ENCODE measurements around the gene KDM3B. TPM values are rescaled to one million over a fixed set of nuclear protein-coding genes. Genes with fewer than 3 reads are reported as not detected.
A peak's percentile ranks its signal among the peaks of the same experiment; 100 is the strongest.

The KDM3B gene
- total and polyA plus RNA-seq, 9 of the 15 experiments (the other 6 are each of a cell fraction or from before 2014, with no cell fraction given): 13.8 to 62.8 (median 41.9) TPM

DNA sequence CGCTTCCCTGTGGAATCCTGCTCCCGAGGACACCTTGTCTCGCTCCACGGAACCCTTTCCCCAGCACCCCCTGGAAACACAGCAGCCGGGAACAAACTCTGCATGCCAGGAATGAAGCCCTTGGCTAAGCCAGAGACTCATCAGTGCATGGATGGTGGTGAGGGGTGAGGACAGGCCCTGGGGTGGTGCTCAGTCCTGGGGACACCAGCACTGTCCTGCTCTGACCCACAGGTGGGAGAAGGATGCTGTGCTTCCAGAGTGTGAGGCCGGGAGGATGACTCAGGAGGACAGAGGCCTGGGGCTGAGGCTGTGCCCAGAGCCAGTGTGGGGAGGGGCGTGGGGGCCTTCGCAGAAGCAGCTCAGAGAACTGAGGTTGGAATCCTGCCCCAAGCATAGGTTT is 101.6 kb downstream of the KDM3B start:
- Histone ChIP-seq H3K9me3 (replicated peaks; ENCODE audit: control insufficient read depth, insufficient read depth, low read depth, low read length) (no peaks in the 10 kb centered on the region), H3K27me3 (ENCODE audit: control insufficient read depth in 2 of 2, insufficient read depth in 2 of 2, low read length in 2 of 2) (no peaks in the 10 kb centered on the region), H3K9ac (ENCODE audit: insufficient read depth in 1 of 2, low read depth in 2 of 2, low read length in 2 of 2) (peak overlapping the region in 1 of 2 experiments; percentile 84; a peak in 2 of 4 replicates), H3K4me1 (replicated peaks in 1 of 2; ENCODE audit: control insufficient read depth in 2 of 2, insufficient read depth in 2 of 2, low read length in 2 of 2) (peaks cover 8 to 37% of the 10 kb centered on the region in 2 experiments; a peak in 4 of 5 replicates), H3K27ac (ENCODE audit: extremely low read depth, low read depth, low read length) (no peak overlapping the region), H3K36me3 (ENCODE audit: control insufficient read depth, insufficient read depth, low read length) (no peaks in the 10 kb centered on the region), H4K20me1 (replicated peaks; ENCODE audit: control insufficient read depth, insufficient read depth, low read length) (no peaks in the 10 kb centered on the region), H3K9me1 (ENCODE audit: control insufficient read depth, insufficient read depth, low read length) (no peaks in the 10 kb centered on the region), H3K4me2 (ENCODE audit: insufficient read depth, low read length) (no peak overlapping the region), H3K79me2 (ENCODE audit: control insufficient read depth, insufficient read depth, low read length) (no peaks in the 10 kb centered on the region), H3K4me3 (no peak overlapping the region), H2AFZ (ENCODE audit: low read depth, low read length) (no peak overlapping the region)
- intact Hi-C loops (cut with micrococcal nuclease) (loop anchor here (10.0 kb wide), 1 partner anchor 181 kb away; no protein-coding TSS in a partner anchor), in situ Hi-C loops (cut with MboI) (no loop called here)
- ATAC-seq (0 out of 3 replicates have a peak, but pooled peaks have one; percentile 2), DNase-seq (ENCODE audit: extremely low read depth in 1 of 4, low spot score in 3 of 4) (no peak), FAIRE-seq (no peak)
- WGBS (ENCODE audit: insufficient coverage, low coverage, missing lambda C conversion rate): 44% methylated on average over 8 of the region's 8 CpGs
- no TSS peak for BruUV-seq (replicated peaks)
- POLR2A ChIA-PET: interaction anchor here (1.0 to 3.3 kb wide), 2 partner anchors 11 to 101 kb away, joined by 4 to 28 read pairs; partner anchors contain the start of gene EGR1
- TF ChIP-seq HDAC3 (IDR thresholded peaks at IDR 0.05; ENCODE audit: borderline replicate concordance, partially characterized antibody) (no peak), NR2F6 (CRISPR knock-in tag; IDR thresholded peaks at IDR 0.05) (no peak), ZNF785 (CRISPR knock-in tag; IDR thresholded peaks at IDR 0.05) (no peak), BRF2 (IDR thresholded peaks at IDR 0.05; ENCODE audit: borderline replicate concordance, insufficient read depth, insufficient read length) (no peak), HMG20B (CRISPR knock-in tag; IDR thresholded peaks at IDR 0.05) (no peak), NONO (IDR thresholded peaks at IDR 0.05; ENCODE audit: low read depth in 2 of 2, low read length in 1 of 2) (no peak), RBBP5 (IDR thresholded peaks at IDR 0.05; ENCODE audit: borderline replicate concordance, insufficient read depth, low read length, poor library complexity, severe bottlenecking) (no peak), JUND (IDR thresholded peaks at IDR 0.05; ENCODE audit: borderline replicate concordance, low read depth, low read length) (no peak), JUND (tag; IDR thresholded peaks at IDR 0.05; ENCODE audit: borderline replicate concordance, low read depth, low read length) (no peak), ZNF77 (CRISPR knock-in tag; IDR thresholded peaks at IDR 0.05) (no peak)
- TF ChIP-seq, protein P1, sequence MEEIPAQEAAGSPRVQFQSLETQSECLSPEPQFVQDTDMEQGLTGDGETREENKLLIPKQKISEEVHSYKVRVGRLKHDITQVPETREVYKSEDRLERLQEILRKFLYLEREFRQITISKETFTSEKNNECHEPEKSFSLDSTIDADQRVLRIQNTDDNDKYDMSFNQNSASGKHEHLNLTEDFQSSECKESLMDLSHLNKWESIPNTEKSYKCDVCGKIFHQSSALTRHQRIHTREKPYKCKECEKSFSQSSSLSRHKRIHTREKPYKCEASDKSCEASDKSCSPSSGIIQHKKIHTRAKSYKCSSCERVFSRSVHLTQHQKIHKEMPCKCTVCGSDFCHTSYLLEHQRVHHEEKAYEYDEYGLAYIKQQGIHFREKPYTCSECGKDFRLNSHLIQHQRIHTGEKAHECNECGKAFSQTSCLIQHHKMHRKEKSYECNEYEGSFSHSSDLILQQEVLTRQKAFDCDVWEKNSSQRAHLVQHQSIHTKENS (CRISPR knock-in tag; IDR thresholded peaks at IDR 0.05): no peak
- TF ChIP-seq, protein P2, sequence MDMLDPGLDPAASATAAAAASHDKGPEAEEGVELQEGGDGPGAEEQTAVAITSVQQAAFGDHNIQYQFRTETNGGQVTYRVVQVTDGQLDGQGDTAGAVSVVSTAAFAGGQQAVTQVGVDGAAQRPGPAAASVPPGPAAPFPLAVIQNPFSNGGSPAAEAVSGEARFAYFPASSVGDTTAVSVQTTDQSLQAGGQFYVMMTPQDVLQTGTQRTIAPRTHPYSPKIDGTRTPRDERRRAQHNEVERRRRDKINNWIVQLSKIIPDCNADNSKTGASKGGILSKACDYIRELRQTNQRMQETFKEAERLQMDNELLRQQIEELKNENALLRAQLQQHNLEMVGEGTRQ (CRISPR knock-in tag; IDR thresholded peaks at IDR 0.05): no peak
- TF ChIP-seq, protein P3, sequence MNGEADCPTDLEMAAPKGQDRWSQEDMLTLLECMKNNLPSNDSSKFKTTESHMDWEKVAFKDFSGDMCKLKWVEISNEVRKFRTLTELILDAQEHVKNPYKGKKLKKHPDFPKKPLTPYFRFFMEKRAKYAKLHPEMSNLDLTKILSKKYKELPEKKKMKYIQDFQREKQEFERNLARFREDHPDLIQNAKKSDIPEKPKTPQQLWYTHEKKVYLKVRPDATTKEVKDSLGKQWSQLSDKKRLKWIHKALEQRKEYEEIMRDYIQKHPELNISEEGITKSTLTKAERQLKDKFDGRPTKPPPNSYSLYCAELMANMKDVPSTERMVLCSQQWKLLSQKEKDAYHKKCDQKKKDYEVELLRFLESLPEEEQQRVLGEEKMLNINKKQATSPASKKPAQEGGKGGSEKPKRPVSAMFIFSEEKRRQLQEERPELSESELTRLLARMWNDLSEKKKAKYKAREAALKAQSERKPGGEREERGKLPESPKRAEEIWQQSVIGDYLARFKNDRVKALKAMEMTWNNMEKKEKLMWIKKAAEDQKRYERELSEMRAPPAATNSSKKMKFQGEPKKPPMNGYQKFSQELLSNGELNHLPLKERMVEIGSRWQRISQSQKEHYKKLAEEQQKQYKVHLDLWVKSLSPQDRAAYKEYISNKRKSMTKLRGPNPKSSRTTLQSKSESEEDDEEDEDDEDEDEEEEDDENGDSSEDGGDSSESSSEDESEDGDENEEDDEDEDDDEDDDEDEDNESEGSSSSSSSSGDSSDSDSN (IDR thresholded peaks at IDR 0.05; ENCODE audit: borderline replicate concordance in 1 of 2, low read depth in 2 of 2, low read length in 2 of 2): no peak
- CTCF ChIA-PET (ENCODE audit: low intra/inter-chr PET ratio): no interaction called here
